SK-N-MC (cell line): Measurements from ENCODE around the gene PRKCB.

ENCODE experiments used
- DNase-seq: peaks from one replicate; pipeline ENCODE4 v3.0.0-alpha.2; 2011; ENCODE audit warnings: low read depth, low spot score
- H3K27ac ChIP-seq: fragments of 200-600 bp; sonication (generic); 2 replicates; pipeline ENCODE4 v1.5.1; 2016; ENCODE audit warnings: mixed run types
- H3K36me3 ChIP-seq: fragments of 200-600 bp; sonication (generic); 2 replicates; pipeline ENCODE4 v1.6.1; 2017; ENCODE audit warnings: antibody characterized with exemption, low read length, mixed read lengths; ENCODE audit not compliant: insufficient read depth
- H3K4me3 ChIP-seq: fragments of 200-600 bp; sonication (generic); 2 replicates; pipeline ENCODE4 v1.5.1; 2016
- H3K9ac ChIP-seq: fragments of 200-600 bp; sonication (generic); 2 replicates; pipeline ENCODE4 v1.8.0; 2017; ENCODE audit warnings: mixed run types, mixed read lengths; ENCODE audit not compliant: insufficient read length
- H3K9me3 ChIP-seq: fragments of 200-600 bp; sonication (generic); 2 replicates; pipeline ENCODE4 v1.6.1; 2017; ENCODE audit warnings: low read depth, mild to moderate bottlenecking, antibody characterized with exemption, low read length, moderate library complexity, mixed read lengths
- EZH2 ChIP-seq: fragments of 200-600 bp; sonication (generic); IDR thresholded peaks from one replicate; pipeline ENCODE4 v1.6.1; 2017; ENCODE audit warnings: antibody characterized with exemption
- FOXP2 ChIP-seq: optimal IDR thresholded peaks from 2 replicates; pipeline ENCODE3; 2011; ENCODE audit warnings: mild to moderate bottlenecking, moderate library complexity; ENCODE audit not compliant: insufficient read depth; ENCODE audit errors: extremely low read length, control extremely low read depth
- POLR2AphosphoS5 ChIP-seq: IDR thresholded peaks from 2 replicates; pipeline ENCODE4 v1.6.1; 2012; ENCODE audit warnings: mild to moderate bottlenecking, low read depth, low read length, borderline replicate concordance

The PRKCB gene

DNA sequence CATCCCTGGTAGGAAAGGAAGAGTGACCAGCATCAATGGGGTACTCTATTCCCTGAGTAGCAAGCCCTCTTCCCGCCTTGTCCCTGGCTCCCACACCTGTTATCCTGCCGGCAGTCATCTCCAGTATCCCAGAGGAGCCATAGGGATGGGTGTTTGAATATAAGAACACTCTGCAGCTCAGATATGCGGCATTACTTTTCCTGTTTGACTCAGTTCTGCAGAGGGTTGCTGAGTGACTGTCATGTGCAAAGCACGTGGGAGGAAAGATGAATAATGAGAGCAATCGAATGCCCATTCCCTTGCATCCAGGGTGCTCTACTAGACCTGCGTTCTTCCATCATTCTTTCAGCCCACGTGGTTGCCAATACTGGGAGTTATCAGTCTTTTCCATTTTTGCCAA is 115.1 kb downstream of the PRKCB start:
- TF ChIP-seq FOXP2 (no peak), EZH2 (no peak), POLR2AphosphoS5 (no peak)
- no peak overlapping the region for H3K9ac ChIP-seq
- no peak for DNase-seq
- no peaks in the 10 kb centered on the region for H3K36me3 ChIP-seq
- H3K27ac ChIP-seq, result peak overlapping the region; percentile 99
- no peak overlapping the region for H3K4me3 ChIP-seq
- H3K9me3 ChIP-seq, result no peaks in the 10 kb centered on the region

DNA sequence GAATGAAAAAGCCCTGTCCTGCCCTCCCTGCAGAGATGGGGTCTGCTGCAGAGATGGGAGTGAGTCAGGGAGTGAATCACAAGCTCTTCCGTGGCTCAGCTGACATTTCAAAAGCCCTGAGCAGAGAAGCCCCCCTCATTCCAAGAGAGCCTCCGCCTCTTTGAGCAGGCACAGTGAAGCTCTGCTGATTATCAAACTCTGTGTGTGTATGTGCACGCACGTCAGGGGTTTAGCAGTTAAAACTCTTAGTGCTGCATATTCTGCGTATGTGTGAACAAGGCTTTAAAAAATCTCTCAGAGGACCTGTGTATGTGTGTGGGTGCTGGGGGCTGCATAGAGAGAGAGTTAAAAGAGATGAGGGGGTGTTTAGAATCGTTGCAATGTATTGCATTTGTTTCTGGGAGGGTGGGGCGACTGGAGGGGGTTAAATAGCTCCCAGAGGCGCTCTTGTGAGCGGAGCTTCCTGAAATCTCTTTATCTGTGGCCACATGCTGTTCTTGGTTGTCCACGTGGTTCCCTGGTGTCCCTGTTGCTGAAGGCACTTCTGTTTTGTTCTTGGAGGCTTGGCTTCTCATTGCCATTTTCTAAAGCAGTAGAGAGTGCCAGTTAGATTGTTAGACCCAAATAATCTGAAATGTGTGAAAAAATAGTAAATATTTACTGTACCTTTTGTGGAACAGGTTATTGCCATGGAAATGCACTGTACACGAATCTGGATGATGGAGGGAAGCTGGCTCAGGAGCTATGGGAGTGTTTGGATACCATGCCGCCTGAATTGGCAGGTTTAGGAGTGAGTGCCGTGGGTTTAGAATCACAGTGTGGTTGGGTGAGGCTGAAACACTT is 116.6 kb downstream of the PRKCB start:
- peak overlapping the region; percentile 78 for H3K9ac ChIP-seq
- H3K36me3 ChIP-seq, result no peaks in the 10 kb centered on the region
- TF ChIP-seq FOXP2 (peak; percentile 36), POLR2AphosphoS5 (peak; percentile 52), EZH2 (no peak)
- peak; percentile 79 for DNase-seq
- H3K9me3 ChIP-seq, result no peaks in the 10 kb centered on the region
- peak overlapping the region; percentile 71 for H3K4me3 ChIP-seq
- peak overlapping the region; percentile 99 for H3K27ac ChIP-seq

DNA sequence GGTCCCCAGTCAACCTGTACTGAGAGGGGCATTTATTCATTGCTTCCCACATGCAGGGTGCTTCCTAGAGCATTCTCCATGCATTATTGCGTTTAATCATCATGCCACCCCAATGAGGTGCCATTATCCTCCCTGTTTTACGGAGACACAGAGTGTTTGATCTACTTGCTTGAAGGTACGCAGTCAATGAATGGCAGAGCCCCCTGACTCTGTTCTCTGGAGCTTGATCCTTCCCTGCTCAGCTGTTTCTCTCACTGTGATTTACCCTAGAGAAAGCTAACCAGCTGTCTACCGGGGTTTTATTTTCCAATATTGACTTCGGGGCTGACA is 117.2 kb downstream of the PRKCB start:
- TF ChIP-seq FOXP2 (no peak), EZH2 (no peak), POLR2AphosphoS5 (no peak)
- peak overlapping the region; percentile 99 for H3K27ac ChIP-seq
- H3K36me3 ChIP-seq, result no peaks in the 10 kb centered on the region
- H3K4me3 ChIP-seq, result peak overlapping the region; percentile 71
- H3K9ac ChIP-seq, result peak overlapping the region; percentile 13
- no peaks in the 10 kb centered on the region for H3K9me3 ChIP-seq
- DNase-seq, result no peak

DNA sequence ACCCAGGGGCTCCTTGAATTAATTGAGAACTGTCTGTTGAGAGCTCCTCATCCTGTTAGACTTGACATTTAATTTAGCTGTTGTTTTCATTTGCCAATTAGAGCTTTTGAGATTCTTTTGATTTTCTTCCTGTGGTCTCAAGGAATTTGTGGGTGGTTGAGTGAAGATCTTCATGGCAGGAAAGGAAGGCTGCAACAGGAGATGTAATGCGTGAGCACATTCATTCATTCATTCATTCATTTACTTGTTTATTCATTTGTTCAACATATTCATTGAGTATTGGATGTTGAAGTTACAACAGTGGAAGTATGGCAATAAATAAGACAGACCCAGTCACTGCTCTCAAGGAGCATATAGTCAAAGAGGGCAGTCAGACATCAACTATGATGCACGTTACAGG is 117.7 kb downstream of the PRKCB start:
- no peak for TF ChIP-seq FOXP2
- no peaks in the 10 kb centered on the region for H3K9me3 ChIP-seq
- no peak overlapping the region for H3K9ac ChIP-seq
- no peaks in the 10 kb centered on the region for H3K36me3 ChIP-seq
- no peak overlapping the region for H3K4me3 ChIP-seq
- H3K27ac ChIP-seq, result peak overlapping the region; percentile 99
- DNase-seq, result no peak

DNA sequence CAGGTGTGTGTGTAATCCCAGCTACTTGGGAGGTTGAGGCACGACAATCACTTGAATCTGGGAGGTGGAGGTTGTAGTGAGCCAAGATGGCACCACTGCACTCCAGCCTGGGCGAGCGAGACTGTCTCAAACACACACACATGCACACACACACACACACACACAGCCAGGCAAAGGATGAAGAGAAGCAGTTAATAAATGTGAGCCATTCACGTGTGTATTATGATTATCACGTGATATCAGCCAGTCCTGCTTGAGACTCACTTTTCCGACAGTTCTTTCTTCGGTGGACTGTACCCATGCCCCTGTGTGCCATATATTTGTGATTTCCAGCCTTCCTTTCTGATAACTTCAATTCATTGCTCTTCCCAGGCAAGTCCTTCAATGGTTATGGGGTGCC is 119.3 kb downstream of the PRKCB start:
- no peak for TF ChIP-seq POLR2AphosphoS5
- no peak for TF ChIP-seq FOXP2
- no peak for TF ChIP-seq EZH2
- Histone ChIP-seq H3K27ac (no peak overlapping the region), H3K9ac (no peak overlapping the region), H3K36me3 (no peaks in the 10 kb centered on the region), H3K4me3 (no peak overlapping the region), H3K9me3 (no peaks in the 10 kb centered on the region)
- DNase-seq, result no peak

DNA sequence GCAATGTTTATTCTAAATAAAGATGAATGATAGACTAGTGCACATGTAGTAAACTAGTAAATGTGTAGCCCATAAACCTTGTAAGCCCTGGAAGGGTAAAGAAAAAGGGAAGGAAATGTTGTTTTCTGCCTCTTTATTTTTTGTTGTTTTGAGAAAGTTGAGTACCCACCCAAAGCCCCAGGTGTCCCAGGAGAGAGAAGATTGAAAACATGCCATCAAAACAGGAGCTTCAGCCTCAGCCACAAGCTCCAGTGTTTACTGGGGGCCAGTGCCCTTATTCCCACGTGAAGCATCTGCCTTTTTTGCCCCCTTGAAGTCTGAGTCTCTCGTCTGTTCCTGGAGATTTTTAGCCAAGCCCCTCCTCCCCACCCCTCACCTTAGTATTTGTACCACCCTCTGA is 121.5 kb downstream of the PRKCB start:
- Histone ChIP-seq H3K9me3 (no peaks in the 10 kb centered on the region), H3K27ac (peak overlapping the region; percentile 26; the same call in 1 of the 2 replicates), H3K9ac (no peak overlapping the region), H3K36me3 (no peaks in the 10 kb centered on the region), H3K4me3 (no peak overlapping the region)
- no peak for TF ChIP-seq POLR2AphosphoS5
- no peak for TF ChIP-seq FOXP2
- no peak for TF ChIP-seq EZH2
- no peak for DNase-seq

DNA sequence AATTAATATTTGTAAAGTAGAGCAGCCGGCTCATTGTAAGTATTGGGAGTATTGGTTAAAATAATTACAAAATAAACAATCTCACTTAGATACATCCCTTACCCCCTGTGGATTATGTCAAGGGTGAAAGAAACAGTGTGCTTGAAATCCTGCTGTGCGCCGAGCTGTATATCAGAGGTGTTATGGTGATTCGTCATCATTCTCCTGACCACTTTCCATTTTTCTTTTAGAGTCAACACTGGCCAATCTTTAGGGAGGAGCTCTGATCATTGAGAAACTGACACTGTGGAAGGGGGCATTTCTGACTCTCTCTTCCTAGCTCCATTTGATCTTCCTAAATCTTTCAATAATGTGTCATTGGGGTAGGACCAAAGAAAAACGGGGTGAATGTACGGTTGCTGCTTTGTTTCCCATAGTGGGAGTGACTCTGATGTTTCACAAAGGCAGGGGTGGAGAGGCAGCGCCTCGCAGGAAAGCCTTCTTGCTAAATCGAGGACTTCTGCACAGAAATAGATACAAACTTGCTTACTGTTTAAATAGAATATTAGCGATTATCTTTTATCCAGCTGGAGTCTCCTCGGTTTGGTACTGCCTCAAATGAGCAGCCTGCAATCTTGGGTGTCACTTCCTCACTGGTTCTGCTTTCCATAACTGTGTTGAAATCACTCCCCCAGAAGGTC is 123.4 kb downstream of the PRKCB start:
- Histone ChIP-seq H3K27ac (no peak overlapping the region), H3K9ac (no peak overlapping the region)

DNA sequence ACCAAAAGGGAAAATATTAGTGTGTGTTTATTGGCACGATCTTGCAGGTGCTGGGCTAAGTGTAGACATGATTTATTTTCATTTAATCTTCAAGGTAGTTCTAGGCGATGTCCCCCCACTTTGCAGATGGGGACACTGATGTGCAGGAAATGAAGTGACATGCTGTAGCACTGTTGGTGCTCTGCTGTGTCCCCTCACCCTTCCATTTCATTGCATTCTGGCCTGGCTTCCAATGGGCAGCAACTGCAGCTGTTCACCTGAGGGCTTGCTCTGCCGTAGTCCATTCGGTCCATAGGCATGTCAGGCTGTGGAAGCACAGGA is 123.9 kb downstream of the PRKCB start:
- Histone ChIP-seq H3K9me3 (no peaks in the 10 kb centered on the region), H3K9ac (no peak overlapping the region), H3K36me3 (peaks cover 4% of the 10 kb centered on the region; the same call in 1 of the 2 replicates), H3K27ac (no peak overlapping the region), H3K4me3 (no peak overlapping the region)
- no peak for DNase-seq
- TF ChIP-seq POLR2AphosphoS5 (no peak), FOXP2 (no peak), EZH2 (no peak)

More for the DNA sequence above, 123.4 kb downstream of the PRKCB start:
- TF ChIP-seq EZH2 (no peak), POLR2AphosphoS5 (no peak), FOXP2 (no peak)
- Histone ChIP-seq H3K36me3 (peaks cover 2% of the 10 kb centered on the region; the same call in 1 of the 2 replicates), H3K4me3 (no peak overlapping the region), H3K9me3 (no peaks in the 10 kb centered on the region)
- no peak for DNase-seq
